Skin epidermis (tissue), 12 donors: ENCODE measurements around the gene ACIN1.
"Not testable (repeated sequence)": the region's sequence is repeated elsewhere in the genome, so short reads cannot be mapped to it uniquely, and the experiment has no call there.

Source experiments
- H3K27ac ChIP-seq, 21 experiments: fragments of 200-600 bp; sonication (generic) in 11 of 21; one replicate each; pipeline ENCODE4 v1.5.0; 2020; ENCODE audit warnings: mild to moderate bottlenecking in 3 of 21, inconsistent platforms in 2 of 21, moderate library complexity in 2 of 21
- H3K4me3 ChIP-seq, 7 experiments: fragments of 200-600 bp; sonication (generic) in 2 of 7; one replicate each; pipeline ENCODE4 v1.5.0; 2020; ENCODE audit warnings: inconsistent platforms in 2 of 7, mild to moderate bottlenecking in 2 of 7, moderate library complexity in 1 of 7

Gene ACIN1

DNA sequence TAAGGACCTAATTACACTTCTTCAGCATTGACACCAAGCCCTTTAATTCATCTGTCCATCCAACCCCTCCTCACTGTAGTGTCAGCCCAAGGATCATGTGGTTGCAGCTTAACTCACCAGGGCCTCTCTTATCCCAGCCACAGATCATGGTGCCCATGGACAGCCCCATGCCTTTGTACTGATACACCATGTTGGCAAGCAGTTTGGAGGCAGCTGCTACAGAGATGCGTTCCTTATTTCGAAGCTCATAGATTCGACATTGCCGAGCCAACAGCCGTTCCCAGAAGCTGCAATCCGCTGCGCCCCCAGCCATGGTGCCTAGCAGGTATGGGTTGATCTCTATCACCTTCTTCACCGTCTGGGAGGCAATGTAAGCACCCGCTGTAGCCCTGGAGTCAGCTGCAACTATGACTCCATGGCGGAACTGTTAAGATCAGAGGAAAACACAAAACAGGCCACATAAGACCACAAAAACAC, 61.6 kb downstream of the ACIN1 start:
- Histone ChIP-seq H3K27ac (no peak overlapping the region), H3K4me3 (peak overlapping the region in 2 of 7 experiments; percentile 85 to 93)

DNA sequence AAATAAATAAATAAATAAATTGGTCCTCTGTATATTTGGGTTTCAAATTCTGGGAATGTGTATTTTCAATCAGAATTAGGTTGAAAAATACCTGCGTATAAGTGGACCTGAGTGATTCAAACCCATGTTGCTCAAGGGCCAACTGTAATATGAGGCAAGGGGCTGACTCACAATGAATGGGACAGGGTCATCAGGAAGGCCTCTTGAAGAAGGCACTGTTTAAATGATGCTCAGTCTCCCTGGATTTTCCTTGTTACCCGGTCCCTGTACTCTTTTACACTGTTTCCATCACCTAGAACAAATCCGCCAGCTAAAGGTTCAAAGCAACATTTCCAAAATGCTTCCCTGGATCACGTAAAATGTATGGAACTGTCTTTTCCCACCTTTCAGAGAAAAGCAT, 64.0 kb downstream of the ACIN1 start:
- Histone ChIP-seq H3K4me3 (no peak overlapping the region), H3K27ac (no peak overlapping the region)

GRCh38 chr14:23028799-23029198, 66.1 kb downstream of the ACIN1 start:
- H3K4me3 ChIP-seq = no peak overlapping the region
- peak overlapping the region in 3 of 21 experiments; percentile 10 to 39 (median 27) for H3K27ac ChIP-seq

GRCh38 chr14:23025151-23025814, 69.7 kb downstream of the ACIN1 start:
- Histone ChIP-seq H3K4me3 (no peak overlapping the region), H3K27ac (no peak overlapping the region)

DNA sequence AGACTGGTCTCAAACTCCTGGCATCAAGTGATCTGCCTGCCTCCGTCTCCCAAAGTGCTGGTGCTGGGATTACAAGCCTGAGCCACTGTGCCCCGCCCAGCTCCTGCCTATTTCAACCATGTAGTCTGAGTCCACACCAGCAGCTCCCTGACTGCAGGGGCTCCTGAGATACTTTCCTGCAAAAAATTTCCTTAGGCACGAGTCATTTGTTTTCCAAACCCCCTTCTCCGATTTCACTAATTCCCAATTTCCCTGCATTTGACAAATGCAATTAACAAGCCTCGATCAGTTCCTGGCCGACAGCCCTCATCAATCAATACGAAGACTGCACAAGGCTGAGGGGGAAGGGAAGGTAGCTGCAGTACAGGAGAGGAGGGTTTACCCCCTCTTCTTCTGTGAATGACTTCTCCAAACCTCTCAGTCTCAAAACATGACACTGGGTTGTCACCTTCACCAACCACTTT, 70.3 kb downstream of the ACIN1 start:
- H3K27ac ChIP-seq = no peak overlapping the region
- no peak overlapping the region for H3K4me3 ChIP-seq

GRCh38 chr14:23023795-23024152, 71.2 kb downstream of the ACIN1 start:
- Histone ChIP-seq H3K27ac (no peak overlapping the region), H3K4me3 (no peak overlapping the region)

DNA sequence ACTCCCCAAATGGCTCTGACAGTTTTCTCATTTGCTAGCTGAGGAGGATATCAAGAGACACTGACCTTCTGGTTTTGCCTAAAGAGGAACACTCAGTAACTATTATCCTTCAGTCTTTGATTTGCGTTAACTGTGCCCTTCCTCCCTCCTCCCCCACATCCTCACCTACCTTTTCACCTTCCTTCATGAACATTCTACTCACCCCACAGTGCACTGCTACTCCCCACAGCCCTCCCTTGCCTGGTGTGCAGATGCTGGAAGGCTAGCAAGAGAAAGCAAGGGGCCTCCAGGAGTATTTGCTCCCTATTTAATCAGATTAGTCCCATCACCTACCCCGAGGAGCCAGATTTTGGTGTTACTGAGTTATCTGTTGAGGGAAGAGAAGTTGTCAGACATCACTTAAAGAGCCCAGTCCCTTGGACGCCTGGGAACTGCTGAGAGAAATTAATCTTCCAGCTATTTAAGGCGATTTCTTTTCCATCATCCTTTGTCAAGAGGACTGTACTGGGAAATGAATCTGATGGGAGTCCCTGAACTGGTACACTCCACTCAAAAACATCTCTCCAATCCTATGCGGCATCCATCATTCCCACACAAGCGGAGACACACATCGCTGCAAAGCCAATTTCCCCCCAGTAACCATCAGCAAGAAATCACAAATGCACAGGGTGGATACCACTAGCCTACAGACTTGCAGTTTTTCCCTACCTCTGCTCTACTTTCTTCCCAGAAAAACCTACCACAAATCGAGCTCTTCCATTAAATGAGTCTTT, 71.7 kb downstream of the ACIN1 start:
- no peak overlapping the region for H3K27ac ChIP-seq
- H3K4me3 ChIP-seq = no peak overlapping the region

DNA sequence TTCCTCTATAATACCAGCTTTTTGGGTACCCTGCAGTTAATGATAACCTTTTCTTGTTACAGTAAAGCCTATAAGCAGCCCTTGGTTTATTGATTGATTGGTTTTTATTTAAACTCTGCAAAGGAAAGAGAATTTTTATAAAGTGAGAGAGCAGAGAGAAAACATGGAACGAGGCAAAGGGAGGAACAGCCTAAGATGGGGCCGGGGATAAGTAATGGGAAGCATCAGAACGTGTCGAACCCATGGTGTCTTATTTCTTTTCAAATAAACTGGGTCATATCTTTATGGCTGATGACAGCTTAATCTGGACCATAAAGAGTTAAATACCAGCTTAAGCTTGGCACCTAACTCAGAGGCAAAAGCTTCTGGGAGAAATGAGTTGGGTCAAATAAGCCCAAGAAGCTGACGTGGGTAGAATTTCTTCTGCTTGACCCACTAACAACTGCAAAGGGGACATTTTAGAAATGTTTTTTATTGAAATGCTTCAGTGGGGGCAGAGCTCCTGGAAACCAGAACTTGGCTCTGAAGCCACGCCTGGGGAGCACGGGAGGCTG, 73.0 kb downstream of the ACIN1 start:
- H3K4me3 ChIP-seq = no peak overlapping the region
- no peak overlapping the region for H3K27ac ChIP-seq

- H3K27ac ChIP-seq = no peak overlapping the region
- no peak overlapping the region for H3K4me3 ChIP-seq
Measured at GRCh38 chr14:23021434-23021833, 73.5 kb downstream of the ACIN1 start.

GRCh38 chr14:23020143-23021128, 74.5 kb downstream of the ACIN1 start:
- H3K27ac ChIP-seq = no peak overlapping the region
- no peak overlapping the region for H3K4me3 ChIP-seq

DNA sequence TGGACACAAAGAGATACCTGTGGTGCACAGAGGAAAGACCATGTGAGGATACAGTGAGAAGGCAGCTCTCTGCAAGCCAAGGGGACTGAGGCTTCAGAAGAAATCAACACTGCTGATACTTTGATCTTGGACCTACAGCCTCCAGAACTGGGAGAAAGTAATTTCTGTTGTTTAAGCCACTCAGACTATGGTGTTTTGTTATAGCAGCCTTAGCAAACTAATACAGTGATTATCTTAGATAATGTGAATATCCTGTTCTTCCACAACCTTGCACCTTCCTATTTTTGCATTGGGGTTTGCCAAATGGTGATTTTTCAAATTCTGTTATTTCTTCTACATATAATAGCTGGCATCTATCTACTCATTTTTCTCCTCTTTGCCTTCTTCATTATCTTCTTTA, 76.8 kb downstream of the ACIN1 start:
- H3K27ac ChIP-seq = no peak overlapping the region

DNA sequence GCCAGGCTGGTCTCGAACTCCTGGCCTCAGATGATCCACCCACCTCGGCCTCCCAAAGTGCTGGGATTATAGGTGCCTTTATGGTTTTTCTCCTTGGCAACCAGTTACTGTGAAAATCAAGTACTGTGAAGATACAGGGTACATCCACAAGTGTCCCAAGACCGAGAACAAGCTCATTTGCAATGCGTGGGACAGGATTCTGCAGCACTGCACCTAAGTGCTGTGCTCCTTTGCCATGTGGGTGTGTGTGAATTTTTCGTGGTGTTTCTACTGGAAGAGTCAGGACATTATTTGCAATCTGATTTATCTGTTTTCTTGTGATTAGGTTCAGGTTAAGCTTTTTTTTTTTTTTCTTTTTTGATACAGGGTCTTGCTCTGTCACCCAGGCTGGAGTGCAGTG, 77.8 kb downstream of the ACIN1 start:
- H3K27ac ChIP-seq = no peak overlapping the region
- no peak overlapping the region for H3K4me3 ChIP-seq

More for the DNA sequence above, 76.8 kb downstream of the ACIN1 start:
- H3K4me3 ChIP-seq = no peak overlapping the region

DNA sequence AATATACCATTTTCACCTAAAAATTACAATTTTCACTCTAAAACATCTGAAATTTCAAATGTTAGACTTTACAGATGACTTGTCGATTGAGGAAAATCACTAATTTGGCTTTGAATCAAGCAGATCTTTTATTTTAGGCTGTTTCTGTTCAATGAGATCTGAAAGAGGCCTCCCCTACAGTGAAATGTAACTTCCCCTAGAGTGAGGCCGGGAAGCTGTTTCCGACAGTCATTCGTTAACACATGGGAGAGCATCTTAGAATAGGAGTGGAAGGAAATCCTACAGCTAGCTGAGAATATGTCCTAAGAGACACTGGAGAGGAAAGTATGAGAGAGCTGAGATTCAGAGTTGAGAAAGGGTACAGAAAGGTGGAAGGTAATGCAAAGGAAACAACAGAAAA, 79.3 kb downstream of the ACIN1 start:
- H3K27ac ChIP-seq = no peak overlapping the region
- no peak overlapping the region for H3K4me3 ChIP-seq

- not testable (repeated sequence) for H3K4me3 ChIP-seq, H3K27ac ChIP-seq
Measured at GRCh38 chr14:23013749-23014054, 81.2 kb downstream of the ACIN1 start.

DNA sequence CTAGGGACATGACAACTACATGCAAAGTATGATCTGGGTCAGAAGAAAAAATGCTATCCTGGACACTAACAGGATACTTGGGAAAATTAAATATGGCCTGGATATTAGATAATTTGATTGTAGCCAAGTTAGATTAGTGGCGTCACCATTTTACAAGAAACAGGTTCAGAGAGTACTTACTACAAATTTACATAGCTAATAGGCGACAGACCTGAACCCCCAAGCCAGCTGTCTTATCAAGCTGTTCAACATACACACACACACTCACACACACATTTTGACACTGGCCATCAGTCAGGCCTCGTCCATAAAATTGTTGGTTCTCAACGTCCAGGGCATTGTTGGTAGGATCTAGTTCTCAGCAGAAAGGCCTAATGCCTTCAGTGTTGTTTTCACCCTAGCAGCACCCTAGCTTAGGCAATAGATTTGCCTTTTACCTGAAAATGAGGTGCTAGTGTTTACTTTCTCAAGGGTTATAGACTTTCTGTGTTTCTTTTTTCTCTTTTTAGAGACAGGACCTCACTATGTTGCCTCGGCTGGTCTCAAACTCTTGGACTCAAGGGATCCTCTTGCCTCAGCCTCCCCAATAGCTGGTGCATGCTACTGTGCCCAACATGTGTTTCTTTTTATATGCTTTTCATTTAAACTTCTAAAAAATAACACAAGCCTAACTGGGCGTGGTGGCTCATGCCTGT, 81.7 kb downstream of the ACIN1 start:
- Histone ChIP-seq H3K4me3 (no peak overlapping the region), H3K27ac (peak overlapping the region in 1 of 21 experiments; percentile 11)

GRCh38 chr14:23009939-23010726, 84.8 kb downstream of the ACIN1 start, which contains the start of gene C14orf93:
C14orf93 (minus strand) TSS chr14:23010143; CDS start chr14:22999023, 11,120 bp downstream.
- Histone ChIP-seq H3K27ac (peak within 1 kb of the TSS in 20 of 21 experiments; percentile 39 to 88 (median 77)), H3K4me3 (peak within 1 kb of the TSS; percentile 37 to 56 (median 47))

DNA sequence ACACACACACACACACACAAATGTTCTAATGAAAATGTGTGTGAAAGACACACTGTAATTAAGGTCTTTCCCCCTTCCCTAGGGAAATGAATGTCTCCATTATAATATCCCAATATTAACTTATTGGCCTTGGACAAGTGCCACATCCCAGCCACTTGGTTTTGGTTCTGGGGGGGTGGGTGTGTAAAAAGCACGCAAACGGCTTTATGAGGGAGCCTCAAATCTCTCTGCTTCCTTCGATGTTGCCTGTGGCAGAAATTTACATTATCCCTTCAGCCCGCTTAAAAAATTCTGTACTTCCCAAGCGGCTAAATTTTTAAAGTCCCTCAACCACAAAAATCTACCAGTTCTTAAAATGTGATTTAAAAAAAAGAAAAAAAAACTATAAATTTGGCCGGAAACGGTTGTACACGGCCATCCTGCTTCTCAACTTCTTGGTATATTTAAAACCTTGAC, 85.4 kb downstream of the ACIN1 start:
- H3K4me3 ChIP-seq = peak overlapping the region; percentile 37 to 56 (median 47)
- peak overlapping the region in 19 of 21 experiments; percentile 39 to 88 (median 77) for H3K27ac ChIP-seq

GRCh38 chr14:23008831-23009230, 86.1 kb downstream of the ACIN1 start:
- Histone ChIP-seq H3K27ac (peak overlapping the region in 3 of 21 experiments; percentile 39 to 88 (median 75)), H3K4me3 (no peak overlapping the region)
